GM20000 (cell line): ENCODE results near the gene TUBA4B.

Source experiments
- DNase-seq: peaks from one replicate; pipeline ENCODE4 v3.0.0; 2012; ENCODE audit warnings: low spot score
- CTCF ChIP-seq: IDR thresholded peaks from 2 replicates; pipeline ENCODE4 v1.5.1; 2012; ENCODE audit warnings: mild to moderate bottlenecking, control low read depth; ENCODE audit errors: extremely low read depth, missing control alignments

The TUBA4B gene

GRCh38 chr2:219279916-219280516, 27.0 kb downstream of the TUBA4B start:
- TF ChIP-seq CTCF = peak; percentile 8
- DNase-seq = no peak

- DNase-seq = no peak
- TF ChIP-seq CTCF = no peak
These were observed 27.6 kb downstream of the TUBA4B start for GRCh38 chr2:219280651-219281050.

GRCh38 chr2:219281588-219281987, 28.5 kb downstream of the TUBA4B start:
- TF ChIP-seq CTCF = no peak
- DNase-seq = no peak

- TF ChIP-seq CTCF = no peak
- no peak for DNase-seq
These were observed 29.3 kb downstream of the TUBA4B start for GRCh38 chr2:219282375-219282774.

- no peak for TF ChIP-seq CTCF
These were observed 30.0 kb downstream of the TUBA4B start for GRCh38 chr2:219282943-219283581.

GRCh38 chr2:219284501-219285372, 31.7 kb downstream of the TUBA4B start:
- TF ChIP-seq CTCF = no peak
- DNase-seq = no peak

More at GRCh38 chr2:219282943-219283581, 30.0 kb downstream of the TUBA4B start:
- DNase-seq = no peak

GRCh38 chr2:219285373-219285735, 32.3 kb downstream of the TUBA4B start:
- TF ChIP-seq CTCF = no peak
- no peak for DNase-seq
